GM18951 (cell line): ENCODE measurements around the gene RPL32.
A peak's percentile ranks its signal among the peaks of the same experiment; 100 is the strongest.
"Not testable (repeated sequence)": the region's sequence is repeated elsewhere in the genome, so short reads cannot be mapped to it uniquely, and the experiment has no call there.

Source experiments
- POLR2A ChIP-seq: IDR thresholded peaks from 4 replicates; pipeline ENCODE4 v1.6.1; 2011; ENCODE audit warnings: mild to moderate bottlenecking; ENCODE audit not compliant: insufficient read length, insufficient read depth; ENCODE audit errors: extremely low read depth
- in situ Hi-C: fragments of 300-500 bp; cut with MboI; formaldehyde crosslinking; loops from one replicate; pipeline ENCODE4 v1.12.0; 2022; ENCODE audit warnings: low sequenced_read_pairs, mixed read lengths, inconsistent platforms; ENCODE audit not compliant: unreplicated experiment

The RPL32 gene

DNA sequence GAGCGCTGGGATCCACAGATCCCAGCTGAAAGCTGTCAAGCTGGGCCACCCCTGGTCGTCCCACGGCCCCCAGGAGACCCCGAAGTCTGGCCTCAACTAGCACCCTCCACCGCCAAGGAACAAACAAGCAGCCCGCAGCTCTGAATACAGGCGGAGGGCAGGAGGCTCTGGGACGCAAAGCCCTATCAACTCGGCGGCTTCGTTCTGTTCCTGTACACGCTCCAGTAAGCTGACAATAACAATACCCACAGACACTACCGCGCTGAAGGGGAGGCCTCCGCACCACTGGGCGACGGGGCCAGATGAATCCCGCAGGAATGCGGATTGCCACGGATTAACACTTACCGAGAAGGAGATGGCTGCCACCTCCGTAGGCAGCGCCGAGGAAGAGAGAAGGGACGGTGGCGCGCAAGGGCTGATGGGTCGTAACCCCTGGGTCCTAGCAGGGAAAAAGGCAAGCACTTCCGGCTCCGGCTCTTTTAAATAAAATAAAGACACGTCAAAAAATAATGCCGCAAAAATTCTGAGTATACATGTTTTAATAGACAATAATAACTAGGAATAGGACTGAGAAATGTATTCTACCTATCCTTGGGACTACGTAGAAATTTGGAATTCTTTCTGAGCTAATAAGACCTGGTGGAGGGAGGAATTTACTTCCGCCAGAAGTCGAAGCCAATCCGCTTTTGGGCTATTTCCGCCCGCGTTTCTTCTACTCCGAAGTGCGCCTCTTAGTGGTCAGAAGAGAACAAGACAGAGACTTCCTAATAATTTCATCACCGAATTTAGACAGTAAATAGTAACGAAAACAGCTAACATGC, at the start of gene RPL32:
Gene RPL32 (minus strand): TSS at position 417 of the 821 bp plus-strand sequence. CDS start 1,328 bp downstream, outside the sequence.
- in situ Hi-C loops, result no loop called here
- peak; percentile 96 for TF ChIP-seq POLR2A

DNA sequence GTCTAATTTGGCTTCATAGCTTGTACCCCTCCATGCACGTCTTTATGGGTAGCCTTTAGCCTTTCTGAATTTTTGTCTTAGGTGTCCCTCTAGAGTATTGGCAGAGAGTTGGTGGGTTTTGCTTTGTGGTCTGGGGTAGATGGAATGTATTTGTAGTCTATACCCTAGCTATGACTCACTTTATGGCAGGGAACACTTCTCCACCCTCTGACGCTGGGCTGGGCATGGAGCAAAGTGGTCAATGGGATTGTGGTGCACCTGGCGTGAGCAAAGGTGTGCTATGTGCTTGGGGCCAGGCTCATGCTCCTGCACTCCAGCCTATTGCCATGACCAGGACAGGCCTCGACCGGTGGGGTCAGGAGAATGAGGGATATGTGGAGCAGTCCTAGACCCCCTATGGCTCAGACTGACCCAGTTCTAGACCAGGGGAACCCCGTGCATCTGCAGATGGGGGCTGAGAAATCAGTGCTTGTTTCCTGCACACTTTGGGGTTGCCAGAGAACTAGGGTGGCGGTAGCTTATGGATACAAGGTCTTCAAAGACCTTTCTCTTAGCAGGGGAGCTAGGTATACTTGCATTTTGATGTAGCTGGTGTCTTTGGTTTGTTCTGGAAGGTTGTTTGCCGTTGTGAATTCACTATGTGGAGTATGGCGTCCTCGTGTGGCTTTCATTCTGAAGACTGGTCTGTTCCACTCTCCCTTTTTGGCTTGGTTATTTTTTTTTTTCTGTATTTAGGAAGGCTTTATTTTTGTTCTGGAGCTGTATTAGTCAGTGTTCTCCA, 49.4 kb upstream of the RPL32 start:
- in situ Hi-C loops, result no loop called here

DNA sequence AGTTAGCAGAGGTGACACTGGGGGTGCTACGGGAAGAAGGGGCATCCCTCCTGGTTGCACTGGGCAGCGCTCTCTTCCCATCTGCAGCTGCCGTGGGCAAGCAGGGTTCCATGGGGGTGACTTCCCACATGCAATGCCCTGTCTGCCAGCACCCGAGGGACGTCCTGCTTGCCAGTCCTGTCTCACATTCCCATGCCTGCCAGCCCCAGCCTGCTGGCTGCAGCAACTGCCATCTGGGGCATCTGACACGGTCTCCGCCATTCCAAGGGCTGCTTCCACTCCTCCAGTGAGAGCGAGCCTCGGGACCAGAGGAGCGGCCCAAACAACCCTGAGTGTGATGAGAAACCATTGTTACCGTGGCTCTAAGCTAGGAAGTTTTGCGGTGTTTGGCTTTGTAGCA, 45.4 kb upstream of the RPL32 start:
- in situ Hi-C loops, result no loop called here
- no peak for TF ChIP-seq POLR2A

More for the DNA sequence above, 49.4 kb upstream of the RPL32 start:
- no peak for TF ChIP-seq POLR2A

DNA sequence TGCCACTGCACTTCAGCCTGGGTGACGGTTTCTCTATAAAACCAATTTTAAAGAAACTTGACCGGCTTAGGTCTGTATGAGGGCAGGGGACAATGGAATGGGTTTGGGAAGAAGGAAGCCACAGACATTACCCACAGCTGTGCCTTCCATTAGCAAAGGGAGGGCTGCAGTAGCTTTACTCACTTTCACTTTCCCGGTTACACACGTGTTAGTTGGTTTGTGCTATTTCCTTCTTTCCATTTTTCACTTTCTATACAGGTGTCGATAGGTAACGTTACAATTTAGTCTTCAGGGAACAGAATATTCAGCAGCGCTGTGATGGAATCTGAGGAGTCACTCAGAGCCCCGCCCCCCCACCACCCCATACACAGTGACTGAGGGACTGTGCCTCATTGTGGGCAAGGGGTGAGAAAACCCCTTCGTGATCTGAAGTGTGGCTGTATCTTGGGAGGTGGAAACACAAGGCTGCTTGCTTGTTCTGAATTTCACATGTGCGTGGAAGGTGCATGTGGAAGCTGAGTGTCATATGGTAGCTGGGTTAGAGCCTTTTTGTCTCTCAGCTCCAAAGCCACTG, 44.8 kb upstream of the RPL32 start:
- in situ Hi-C loops, result no loop called here
- TF ChIP-seq POLR2A, result no peak

DNA sequence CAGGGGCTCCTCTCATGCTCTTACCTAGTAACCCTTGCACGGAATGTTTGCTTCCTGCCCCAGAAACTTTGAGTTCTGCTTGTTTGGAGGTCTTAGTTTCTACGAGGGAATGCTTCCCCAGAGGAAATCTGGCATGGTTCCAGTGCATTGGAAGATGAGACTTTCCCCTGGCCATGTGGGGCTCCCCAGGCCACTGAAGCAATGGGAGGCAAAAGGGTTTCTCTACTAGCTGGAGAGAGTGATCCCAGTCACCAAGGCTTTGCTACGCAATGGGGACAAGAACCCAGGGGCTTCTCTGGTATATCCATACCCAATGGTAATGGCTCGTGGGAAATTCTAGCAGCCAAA, 44.2 kb upstream of the RPL32 start:
- in situ Hi-C loops, result no loop called here
- no peak for TF ChIP-seq POLR2A

DNA sequence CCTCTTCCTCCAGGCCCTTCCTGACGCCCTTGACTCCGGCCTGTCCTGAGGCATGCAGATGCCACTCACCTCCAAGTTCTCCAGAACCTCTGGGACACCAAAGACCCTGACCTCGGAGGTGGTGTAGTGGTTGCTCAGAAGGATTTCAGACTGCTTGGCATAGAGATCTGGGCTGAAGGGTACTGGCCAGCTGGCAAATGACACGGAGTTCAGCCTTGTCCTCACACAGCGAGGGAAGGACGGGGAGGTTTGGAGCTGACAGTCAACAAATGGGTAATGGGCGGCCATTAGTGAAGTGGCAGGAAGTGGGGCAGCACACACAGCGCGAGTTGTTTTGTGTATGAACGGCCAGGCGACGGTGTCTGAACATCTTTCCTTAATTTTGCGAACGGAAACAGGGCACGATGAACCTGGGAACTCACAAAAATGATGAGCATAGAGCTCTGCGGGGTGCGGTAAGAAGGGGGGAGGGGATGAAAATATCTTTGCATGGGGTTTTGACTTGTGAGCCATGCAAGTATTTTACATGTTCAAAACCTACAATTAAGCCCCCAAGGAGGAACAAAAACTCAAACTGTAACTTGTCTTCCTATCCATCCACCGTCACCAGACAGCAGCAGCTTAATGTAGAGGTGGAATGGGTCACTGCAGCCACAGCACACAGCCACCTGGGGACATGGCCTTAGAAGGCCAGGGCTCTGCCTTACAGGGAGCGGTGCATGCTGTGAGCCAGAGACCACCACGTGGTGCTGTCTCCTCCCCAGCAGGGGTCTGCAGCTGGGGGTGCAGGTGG, 43.6 kb upstream of the RPL32 start:
- in situ Hi-C loops, result no loop called here

DNA sequence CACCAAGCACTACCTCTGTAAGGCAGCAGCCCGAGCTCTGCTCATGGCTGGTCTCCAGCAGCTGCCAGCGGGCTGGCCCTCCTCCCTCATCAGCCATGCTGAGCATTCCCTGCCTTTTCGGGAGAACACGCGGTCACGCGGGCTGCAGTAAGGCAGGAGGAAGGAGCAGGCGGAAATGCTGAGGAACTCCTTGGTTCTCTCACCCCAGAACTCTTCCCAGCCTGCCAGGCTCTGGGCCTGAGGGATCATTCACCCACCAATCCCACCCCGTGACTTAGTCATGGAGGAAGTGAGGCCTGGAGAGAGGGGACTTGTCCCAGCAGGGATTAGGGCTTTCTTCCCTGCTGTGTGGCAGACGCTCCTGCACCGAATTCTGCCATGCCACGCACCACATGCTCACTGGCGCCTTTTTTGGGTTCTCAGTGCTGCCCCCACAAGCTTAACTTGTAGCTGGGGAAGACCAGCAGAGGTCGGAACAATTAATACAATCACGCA, 42.9 kb upstream of the RPL32 start:
- in situ Hi-C loops, result no loop called here

More for the DNA sequence above, 43.6 kb upstream of the RPL32 start:
- no peak for TF ChIP-seq POLR2A

DNA sequence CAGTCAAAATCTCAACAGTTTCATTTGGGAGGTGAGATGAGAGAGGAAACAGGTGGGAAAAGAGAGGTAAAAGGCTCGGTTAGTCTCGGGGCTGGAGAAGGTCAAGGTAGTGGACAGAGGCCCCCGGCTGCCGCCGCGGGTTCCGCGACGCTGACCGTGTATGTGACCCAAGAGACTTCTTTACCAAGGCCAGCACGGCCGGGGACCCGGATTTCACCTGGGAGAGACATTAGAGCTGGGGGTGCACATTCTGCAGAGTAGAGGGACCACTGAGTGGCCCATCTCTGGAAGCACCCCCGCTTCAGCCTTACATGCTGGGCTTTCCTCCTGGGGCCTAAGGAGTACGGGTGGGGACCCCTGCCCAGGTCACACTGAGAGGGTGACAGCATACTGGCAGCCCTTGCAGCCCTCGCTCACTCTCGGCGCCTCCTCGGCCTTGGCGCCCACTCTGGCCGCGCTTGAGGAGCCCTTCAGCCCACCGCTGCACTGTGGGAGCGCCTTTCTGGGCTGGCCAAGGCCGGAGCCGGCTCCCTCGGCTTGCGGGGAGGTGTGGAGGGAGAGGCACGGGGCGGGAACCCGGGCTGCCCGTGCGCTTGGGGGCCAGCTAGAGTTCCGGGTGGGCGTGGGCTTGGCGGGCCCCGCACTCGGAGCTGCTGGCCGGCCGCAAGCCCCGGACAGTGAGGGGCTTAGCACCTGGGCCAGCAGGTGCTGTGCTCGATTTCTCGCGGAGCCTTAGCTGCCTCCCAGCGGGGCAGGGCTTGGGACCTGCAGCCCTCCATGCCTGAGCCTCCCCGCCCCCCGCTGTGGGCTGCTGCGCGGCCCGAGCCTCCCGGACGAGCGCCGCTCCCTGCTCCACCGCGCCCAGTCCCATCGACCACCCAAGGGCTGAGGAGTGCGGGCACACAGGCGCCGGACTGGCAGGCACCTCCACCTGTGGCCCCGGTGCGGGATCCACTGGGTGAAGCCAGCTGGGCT, 41.3 kb upstream of the RPL32 start:
- TF ChIP-seq POLR2A, result no peak
- in situ Hi-C loops, result no loop called here

More for the DNA sequence above, 42.9 kb upstream of the RPL32 start:
- TF ChIP-seq POLR2A, result no peak

DNA sequence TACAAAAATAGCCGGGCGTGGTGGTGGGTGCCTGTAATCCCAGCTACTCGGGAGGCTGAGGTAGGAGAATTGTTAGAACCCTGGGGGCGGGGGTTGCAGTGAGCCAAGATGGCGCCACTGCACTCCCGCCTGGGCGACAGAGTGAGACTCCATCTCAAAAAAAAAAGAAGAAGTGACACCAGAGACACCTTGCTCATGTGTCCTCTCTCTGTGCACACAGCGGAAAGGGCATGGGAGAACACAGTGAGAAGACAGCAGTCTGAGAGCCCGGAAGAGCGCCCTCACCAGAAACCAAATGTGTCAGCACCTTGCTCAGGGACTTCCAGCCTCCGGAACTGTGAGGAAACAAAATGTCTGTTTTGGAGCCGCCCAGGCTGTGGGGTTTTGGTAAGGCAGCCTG, 40.5 kb upstream of the RPL32 start:
- in situ Hi-C loops, result not testable (repeated sequence)

DNA sequence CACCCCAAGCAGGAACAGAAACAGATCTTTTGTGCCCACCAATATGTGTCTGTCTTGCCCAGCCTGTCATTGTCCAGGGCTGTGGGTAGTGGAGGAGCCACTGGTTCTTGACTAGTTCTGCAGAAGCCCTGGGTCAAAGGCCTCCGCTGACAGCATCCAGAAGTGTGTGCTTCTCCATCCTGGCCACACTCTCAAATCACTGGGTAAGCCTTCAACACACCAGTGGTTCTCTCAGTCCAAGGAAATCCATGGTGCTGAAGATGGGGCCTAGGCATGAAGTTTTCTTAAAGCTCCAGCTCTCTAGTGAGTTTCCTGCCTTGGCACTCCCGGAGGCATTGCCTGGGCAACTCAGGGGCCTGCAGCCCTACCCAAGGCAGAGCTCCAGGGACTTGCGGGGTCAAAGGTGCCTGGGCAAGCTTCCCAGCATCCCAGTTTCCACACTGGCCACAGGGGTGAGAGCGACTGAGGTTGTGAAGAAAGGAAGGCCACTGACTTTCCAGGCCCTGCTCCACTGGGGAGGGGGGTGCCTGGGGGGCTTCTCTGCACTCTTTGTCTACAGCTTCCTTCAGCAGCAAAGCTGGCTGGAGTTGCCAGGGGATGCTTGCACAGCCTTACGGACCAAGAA, 37.9 kb upstream of the RPL32 start:
- in situ Hi-C loops, result no loop called here

DNA sequence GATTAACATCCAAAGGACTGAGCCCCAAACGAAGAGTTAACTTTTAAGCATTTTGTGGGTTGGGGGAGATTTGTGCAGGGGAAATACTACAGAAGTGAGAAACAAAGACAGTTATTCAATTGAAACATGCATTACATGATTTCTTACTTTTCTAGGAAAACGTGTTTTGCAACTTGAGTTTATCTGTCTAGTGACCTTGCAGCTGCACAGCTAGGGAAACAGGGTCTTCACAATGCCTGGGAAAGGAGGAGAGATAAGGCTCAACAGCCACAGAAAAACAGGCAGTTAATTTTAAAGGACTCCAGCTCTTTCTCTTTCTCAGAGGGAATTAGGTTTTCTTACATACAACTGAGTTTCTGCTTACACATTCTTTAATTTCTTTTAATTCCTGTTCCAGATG, 37.4 kb upstream of the RPL32 start:
- in situ Hi-C loops, result not testable (repeated sequence)

More for the DNA sequence above, 37.9 kb upstream of the RPL32 start:
- no peak for TF ChIP-seq POLR2A

DNA sequence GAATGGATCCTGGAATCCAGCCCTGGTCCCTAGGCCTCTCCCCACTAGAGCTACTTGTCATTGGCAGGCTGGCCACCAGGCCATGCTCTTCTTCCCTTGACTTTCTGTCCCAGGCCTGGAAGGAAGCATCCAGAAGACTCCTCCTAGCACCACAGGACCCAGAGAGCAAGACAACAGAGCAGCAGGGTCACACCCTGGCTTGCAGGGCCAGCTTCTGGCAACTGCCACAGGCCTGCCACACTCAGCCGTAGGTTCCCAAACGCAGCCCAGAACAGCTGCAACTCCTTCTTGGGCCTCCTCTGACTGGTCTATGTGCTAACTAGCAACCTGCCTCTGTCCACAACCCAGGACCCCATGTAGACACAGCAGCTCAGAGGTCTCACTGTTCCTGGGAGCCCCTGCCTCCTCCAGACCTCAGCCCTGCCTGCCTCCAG, 36.8 kb upstream of the RPL32 start:
- in situ Hi-C loops, result no loop called here
- no peak for TF ChIP-seq POLR2A

DNA sequence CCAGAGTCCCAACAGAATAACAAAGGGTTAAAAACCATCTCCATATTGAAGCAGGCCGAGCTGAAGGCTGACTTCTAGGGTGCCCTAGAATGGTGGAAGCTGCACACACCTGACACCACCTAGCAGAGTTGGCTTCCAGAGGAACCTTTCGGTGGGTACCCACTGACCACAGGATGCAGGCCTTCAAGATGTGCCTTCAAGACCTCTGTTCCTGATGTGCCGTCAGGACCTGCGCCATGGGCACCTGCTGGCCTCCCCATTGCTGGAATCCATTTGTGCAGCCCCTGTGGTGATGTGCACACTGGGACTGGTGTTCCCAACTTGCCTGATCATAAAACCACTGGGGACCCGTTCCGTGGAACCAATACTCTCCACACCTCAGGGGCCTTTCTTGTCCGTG, 35.7 kb upstream of the RPL32 start:
- in situ Hi-C loops, result no loop called here
- TF ChIP-seq POLR2A, result no peak
